ENCODE data around the gene TMEM98.
A peak's percentile ranks its signal among the peaks of the same experiment; 100 is the strongest.
"Not testable (repeated sequence)": the region's sequence is repeated elsewhere in the genome, so short reads cannot be mapped to it uniquely, and the experiment has no call there.

TMEM98 gene

GRCh38 chr17:32943647-32944191 is 15.8 kb downstream of the TMEM98 start:
- DNase-seq, result no peak

GRCh38 chr17:32944248-32945020 is 16.5 kb downstream of the TMEM98 start:
- no peak for DNase-seq

GRCh38 chr17:32946375-32947135 is 18.6 kb downstream of the TMEM98 start:
- no peak for DNase-seq

- DNase-seq, result no peak
Observed at GRCh38 chr17:32947736-32948135, 19.8 kb downstream of the TMEM98 start.

GRCh38 chr17:32949181-32949580 is 21.2 kb downstream of the TMEM98 start:
- DNase-seq, result no peak

GRCh38 chr17:32952491-32952890 is 24.5 kb downstream of the TMEM98 start:
- DNase-seq, result not testable (repeated sequence)

- no peak for DNase-seq
Observed at GRCh38 chr17:32953045-32953444, 25.1 kb downstream of the TMEM98 start.

GRCh38 chr17:32953857-32954256 is 25.9 kb downstream of the TMEM98 start:
- DNase-seq, result no peak

- DNase-seq, result no peak
Observed at GRCh38 chr17:32954477-32954876, 26.5 kb downstream of the TMEM98 start.

GRCh38 chr17:32955155-32955554 is 27.2 kb downstream of the TMEM98 start:
- no peak for DNase-seq

- no peak for DNase-seq
Observed at GRCh38 chr17:32956240-32956970, 28.5 kb downstream of the TMEM98 start.

- peak; percentile 55 for DNase-seq
Observed at GRCh38 chr17:32958418-32958817, 30.5 kb downstream of the TMEM98 start.

GRCh38 chr17:32960815-32961214 is 32.9 kb downstream of the TMEM98 start:
- no peak for DNase-seq

- DNase-seq, result no peak
Observed at GRCh38 chr17:32962320-32962711, 34.4 kb downstream of the TMEM98 start.

GRCh38 chr17:32964541-32964940 is 36.6 kb downstream of the TMEM98 start:
- no peak for DNase-seq

- DNase-seq, result not testable (repeated sequence)
Observed at GRCh38 chr17:32969231-32969630, 41.3 kb downstream of the TMEM98 start.

GRCh38 chr17:32970281-32970680 is 42.3 kb downstream of the TMEM98 start:
- no peak for DNase-seq

- no peak for DNase-seq
Observed at GRCh38 chr17:32971171-32971570, 43.2 kb downstream of the TMEM98 start.

GRCh38 chr17:32976131-32976530 is 48.2 kb downstream of the TMEM98 start:
- no peak for DNase-seq

- DNase-seq, result no peak
Observed at GRCh38 chr17:32976605-32977004, 48.7 kb downstream of the TMEM98 start.

GRCh38 chr17:32980230-32980629 is 52.3 kb downstream of the TMEM98 start:
- DNase-seq, result no peak

GRCh38 chr17:32981611-32982010 is 53.7 kb downstream of the TMEM98 start:
- not testable (repeated sequence) for DNase-seq

- DNase-seq, result no peak
Observed at GRCh38 chr17:32985050-32985756, 57.2 kb downstream of the TMEM98 start.
